Activated naive CD4-positive, alpha-beta T cell treated with anti-CD3 and anti-CD28 coated beads for 36 hours (primary cell): ENCODE results near the gene ZRANB3. TPM values are rescaled to one million over a fixed set of nuclear protein-coding genes. Genes with fewer than 3 reads are reported as not detected.
"Not testable (repeated sequence)": the region's sequence is repeated elsewhere in the genome, so short reads cannot be mapped to it uniquely, and the experiment has no call there.

Experiments
- CTCF ChIA-PET: fragments of 350-600 bp; sonication (Branson Sonifier 250); formaldehyde crosslinking; loops from one replicate; lab custom pipeline; 2021; ENCODE audit warnings: antibody characterized with exemption; lab: Charles Lee
- DNase-seq: peaks from one replicate; pipeline ENCODE4 v3.0.0-alpha.2; 2020
- H3K27ac Mint-ChIP-seq: one replicate; pipeline ENCODE4 v1.8.0; 2021; ENCODE audit warnings: mild to moderate bottlenecking, mixed read lengths
- H3K27me3 Mint-ChIP-seq: one replicate; pipeline ENCODE4 v1.8.0; 2021; ENCODE audit warnings: low read depth, mixed read lengths
- H3K36me3 Mint-ChIP-seq: one replicate; pipeline ENCODE4 v1.8.0; 2021; ENCODE audit warnings: low read depth, mixed read lengths
- H3K4me1 Mint-ChIP-seq: one replicate; pipeline ENCODE4 v1.8.0; 2021; ENCODE audit warnings: low read depth, mixed read lengths
- H3K4me3 Mint-ChIP-seq: one replicate; pipeline ENCODE4 v1.8.0; 2021; ENCODE audit warnings: mild to moderate bottlenecking, moderate library complexity, mixed read lengths
- H3K9me3 Mint-ChIP-seq: one replicate; pipeline ENCODE4 v1.8.0; 2021; ENCODE audit warnings: mixed read lengths
- intact Hi-C: fragments of 100-400 bp; cut with micrococcal nuclease; formaldehyde crosslinking; loops from one replicate; pipeline ENCODE4 v1.15.1; 2023
- total RNA-seq, 2 experiments: library from RNA; stranded (reverse); gene quantifications; one replicate each; pipeline ENCODE4 v1.2.3, GENCODE V29; 2021

Gene ZRANB3
- total RNA-seq, 2 experiments from 2014 or later = 18.5 to 18.9 TPM

DNA sequence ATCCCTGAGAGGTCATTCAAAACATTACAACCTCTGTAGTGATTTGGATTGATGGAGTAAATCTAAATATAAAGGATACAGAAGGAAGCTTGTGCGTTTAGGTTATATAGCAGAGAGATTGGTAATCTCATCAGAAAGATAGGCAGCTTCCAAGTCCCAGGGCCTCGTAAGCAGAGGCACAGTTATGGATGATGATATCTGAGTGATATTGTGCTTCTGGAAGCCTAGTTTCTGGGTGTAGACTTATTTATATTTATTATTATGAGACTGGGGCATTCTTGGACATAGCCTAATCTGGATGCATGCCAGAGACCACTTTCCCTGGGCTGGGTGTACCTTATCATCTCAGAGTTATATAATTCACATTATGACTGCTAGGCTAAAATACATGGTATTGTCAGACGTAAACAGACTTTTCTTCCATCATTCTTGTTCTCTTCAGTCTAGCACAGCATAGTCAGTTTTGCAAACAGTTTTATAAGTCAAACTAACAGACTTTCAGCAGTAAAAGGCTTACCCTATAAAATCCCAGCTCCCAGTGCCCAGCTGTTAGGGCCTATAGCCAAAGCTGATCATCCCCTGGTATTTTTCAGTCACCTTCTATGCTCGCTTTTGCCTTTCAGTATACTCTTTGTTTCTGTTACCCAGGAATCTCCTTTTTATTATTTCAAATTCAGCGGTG lies 431.1 kb downstream of the ZRANB3 start:
- CTCF ChIA-PET = no interaction called here

GRCh38 chr2:135097532-135098231 lies 433.3 kb downstream of the ZRANB3 start:
- H3K4me3 Mint-ChIP-seq = no peak overlapping the region
- H3K27ac Mint-ChIP-seq = no peak overlapping the region
- CTCF ChIA-PET = no interaction called here
- H3K4me1 Mint-ChIP-seq = peaks cover 18% of the 10 kb centered on the region
- peaks cover 48% of the 10 kb centered on the region for H3K36me3 Mint-ChIP-seq
- DNase-seq = no peak
- no peaks in the 10 kb centered on the region for H3K27me3 Mint-ChIP-seq
- peaks cover 1% of the 10 kb centered on the region for H3K9me3 Mint-ChIP-seq
- intact Hi-C loops = no loop called here

More for the DNA sequence above, 431.1 kb downstream of the ZRANB3 start:
- intact Hi-C loops = no loop called here
- peaks cover 19% of the 10 kb centered on the region for H3K4me1 Mint-ChIP-seq
- no peaks in the 10 kb centered on the region for H3K27me3 Mint-ChIP-seq
- H3K36me3 Mint-ChIP-seq = peaks cover 48% of the 10 kb centered on the region
- H3K4me3 Mint-ChIP-seq = no peak overlapping the region
- H3K27ac Mint-ChIP-seq = peak overlapping the region; percentile 44
- peaks cover 9% of the 10 kb centered on the region for H3K9me3 Mint-ChIP-seq
- no peak for DNase-seq

- Mint-ChIP-seq H3K9me3 (no peaks in the 10 kb centered on the region), H3K36me3 (peaks cover 40% of the 10 kb centered on the region), H3K4me1 (peaks cover 21% of the 10 kb centered on the region), H3K27me3 (no peaks in the 10 kb centered on the region), H3K27ac (no peak overlapping the region), H3K4me3 (no peak overlapping the region)
- intact Hi-C loops = no loop called here
- no peak for DNase-seq
- CTCF ChIA-PET = no interaction called here
Observed at GRCh38 chr2:135096665-135097446, 434.2 kb downstream of the ZRANB3 start.

DNA sequence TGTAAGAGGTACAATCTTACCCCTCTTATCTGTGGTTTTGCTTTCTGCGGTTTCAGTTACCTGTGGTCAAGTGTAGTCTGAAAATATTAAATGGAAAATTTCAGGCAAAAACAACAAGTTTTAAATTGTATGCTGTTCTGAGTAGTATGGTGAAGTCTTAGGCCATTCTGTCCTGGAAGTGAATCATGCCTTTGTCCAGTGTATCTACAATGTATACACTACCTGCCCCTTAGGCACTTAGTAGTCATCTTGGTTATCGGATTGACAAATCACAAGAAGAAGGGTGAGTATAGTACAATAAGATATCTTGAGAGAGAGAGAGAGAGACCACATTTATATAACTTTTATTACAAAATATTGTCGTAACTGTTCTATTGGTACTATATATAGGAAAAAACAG lies 435.4 kb downstream of the ZRANB3 start:
- intact Hi-C loops = no loop called here
- DNase-seq = no peak
- H3K36me3 Mint-ChIP-seq = peaks cover 35% of the 10 kb centered on the region
- H3K4me1 Mint-ChIP-seq = peaks cover 18% of the 10 kb centered on the region
- H3K4me3 Mint-ChIP-seq = no peak overlapping the region
- no peaks in the 10 kb centered on the region for H3K27me3 Mint-ChIP-seq
- no peak overlapping the region for H3K27ac Mint-ChIP-seq
- CTCF ChIA-PET = no interaction called here
- no peaks in the 10 kb centered on the region for H3K9me3 Mint-ChIP-seq

- H3K27me3 Mint-ChIP-seq = no peaks in the 10 kb centered on the region
- peaks cover 1% of the 10 kb centered on the region for H3K9me3 Mint-ChIP-seq
- H3K27ac Mint-ChIP-seq = no peak overlapping the region
- intact Hi-C loops = no loop called here
- no peak overlapping the region for H3K4me3 Mint-ChIP-seq
- peaks cover 16% of the 10 kb centered on the region for H3K4me1 Mint-ChIP-seq
- CTCF ChIA-PET = interaction anchor here (0.6 kb wide), 1 partner anchor 240 kb away, joined by 5 read pairs; no protein-coding TSS in a partner anchor
- DNase-seq = no peak
- H3K36me3 Mint-ChIP-seq = peaks cover 32% of the 10 kb centered on the region
Observed at GRCh38 chr2:135094508-135094907, 436.5 kb downstream of the ZRANB3 start.

GRCh38 chr2:135093670-135094330 lies 437.2 kb downstream of the ZRANB3 start:
- Mint-ChIP-seq H3K4me3 (no peak overlapping the region), H3K9me3 (peaks cover 8% of the 10 kb centered on the region), H3K36me3 (peaks cover 36% of the 10 kb centered on the region), H3K27me3 (no peaks in the 10 kb centered on the region), H3K4me1 (peaks cover 13% of the 10 kb centered on the region), H3K27ac (no peak overlapping the region)
- CTCF ChIA-PET = interaction anchor here (0.6 kb wide), 1 partner anchor 241 kb away, joined by 5 read pairs; no protein-coding TSS in a partner anchor
- intact Hi-C loops = no loop called here
- DNase-seq = no peak

GRCh38 chr2:135093193-135093592 lies 437.8 kb downstream of the ZRANB3 start:
- no peaks in the 10 kb centered on the region for H3K27me3 Mint-ChIP-seq
- H3K9me3 Mint-ChIP-seq = peaks cover 10% of the 10 kb centered on the region
- H3K4me1 Mint-ChIP-seq = peaks cover 13% of the 10 kb centered on the region
- no peak overlapping the region for H3K27ac Mint-ChIP-seq
- CTCF ChIA-PET = no interaction called here
- no peak overlapping the region for H3K4me3 Mint-ChIP-seq
- DNase-seq = no peak
- peaks cover 38% of the 10 kb centered on the region for H3K36me3 Mint-ChIP-seq
- intact Hi-C loops = no loop called here

DNA sequence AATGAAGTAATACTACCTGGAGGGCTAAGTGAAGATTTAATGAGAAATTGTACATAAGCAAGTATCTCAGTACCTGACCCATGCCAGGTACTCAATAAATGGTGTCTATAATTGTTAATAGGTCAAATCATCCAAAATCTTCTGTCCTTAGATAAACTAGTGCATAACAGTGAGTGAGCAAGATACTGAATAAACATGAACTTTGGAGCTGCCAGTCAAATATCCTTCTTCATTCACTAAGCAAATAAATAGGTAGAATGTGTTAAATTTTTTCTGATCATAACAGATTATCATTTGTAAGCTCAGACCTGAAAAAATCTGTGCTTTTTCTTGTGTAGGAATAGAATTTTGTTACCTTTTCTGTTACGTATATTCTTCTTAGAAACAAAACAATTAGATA lies 439.3 kb downstream of the ZRANB3 start:
- H3K27ac Mint-ChIP-seq = no peak overlapping the region
- no peaks in the 10 kb centered on the region for H3K27me3 Mint-ChIP-seq
- H3K9me3 Mint-ChIP-seq = peaks cover 10% of the 10 kb centered on the region
- DNase-seq = no peak
- H3K36me3 Mint-ChIP-seq = peaks cover 38% of the 10 kb centered on the region
- CTCF ChIA-PET = interaction anchor here (0.6 kb wide), 1 partner anchor 465 kb away, joined by 3 read pairs; no protein-coding TSS in a partner anchor
- peaks cover 16% of the 10 kb centered on the region for H3K4me1 Mint-ChIP-seq
- intact Hi-C loops = no loop called here
- no peak overlapping the region for H3K4me3 Mint-ChIP-seq

GRCh38 chr2:135089597-135089996 lies 441.4 kb downstream of the ZRANB3 start:
- intact Hi-C loops, H3K4me3 Mint-ChIP-seq, CTCF ChIA-PET, DNase-seq, H3K27me3 Mint-ChIP-seq, H3K27ac Mint-ChIP-seq: not testable (repeated sequence)
- H3K9me3 Mint-ChIP-seq = peaks cover 13% of the 10 kb centered on the region
- peaks cover 30% of the 10 kb centered on the region for H3K4me1 Mint-ChIP-seq
- H3K36me3 Mint-ChIP-seq = peaks cover 38% of the 10 kb centered on the region

Other genes starting within 250 kb of the ZRANB3 start
- gene R3HDM1, start 266 bp upstream of the ZRANB3 start, total RNA-seq = 10 to 100 TPM; 61.9 to 73.1 TPM
- 100 to 1,000 TPM; 100 to 105 TPM for gene UBXN4, start 210.6 kb upstream of the ZRANB3 start, total RNA-seq